Activated CD4-positive, alpha-beta T cell treated with anti-CD3 and anti-CD28 coated beads for 36 hours (primary cell): Measurements from ENCODE around the gene PIAS2. TPM values are rescaled to one million over a fixed set of nuclear protein-coding genes. Genes with fewer than 3 reads are reported as not detected.
A peak's percentile ranks its signal among the peaks of the same experiment; 100 is the strongest.
"Not testable (repeated sequence)": the region's sequence is repeated elsewhere in the genome, so short reads cannot be mapped to it uniquely, and the experiment has no call there.

ENCODE experiments used
- ATAC-seq: fragments of 200-7000 bp; cut with Tn5 transposase; one replicate; pipeline ENCODE4 v1.10.0; 2021; ENCODE audit warnings: mild to moderate bottlenecking, moderate library complexity
- CTCF ChIA-PET: fragments of 350-600 bp; sonication (Branson Sonifier 250); formaldehyde crosslinking; loops from one replicate; lab custom pipeline; 2021; ENCODE audit warnings: antibody characterized with exemption; lab: Charles Lee
- POLR2A ChIA-PET: fragments of 350-600 bp; sonication (Branson Sonifier 250); formaldehyde crosslinking; loops from one replicate; lab custom pipeline; 2021; ENCODE audit warnings: antibody characterized with exemption, inconsistent platforms; lab: Charles Lee
- DNase-seq: peaks from one replicate; pipeline ENCODE4 v3.0.0-alpha.2; 2020
- H3K27ac Mint-ChIP-seq: one replicate; pipeline ENCODE4 v1.8.0; 2021; ENCODE audit warnings: mixed read lengths
- H3K27me3 Mint-ChIP-seq: one replicate; pipeline ENCODE4 v1.8.0; 2021; ENCODE audit warnings: mixed read lengths
- H3K36me3 Mint-ChIP-seq: one replicate; pipeline ENCODE4 v1.8.0; 2021; ENCODE audit warnings: low read depth, mixed read lengths
- H3K4me1 Mint-ChIP-seq: one replicate; pipeline ENCODE4 v1.8.0; 2021; ENCODE audit warnings: mixed read lengths
- H3K4me3 Mint-ChIP-seq: one replicate; pipeline ENCODE4 v1.8.0; 2021; ENCODE audit warnings: mild to moderate bottlenecking, moderate library complexity, mixed read lengths
- H3K9me3 Mint-ChIP-seq: one replicate; pipeline ENCODE4 v1.8.0; 2021; ENCODE audit warnings: low read depth, mixed read lengths
- intact Hi-C, 2 experiments: fragments of 100-400 bp; cut with DNase I in 1 of 2; cut with micrococcal nuclease in 1 of 2; formaldehyde crosslinking; loops; one replicate each; pipeline versions ENCODE4 v1.14.2 to v1.15.1; 2022 to 2024; cut with DNase I, micrococcal nuclease
- total RNA-seq, 2 experiments: library from RNA; stranded (reverse); gene quantifications; one replicate each; pipeline ENCODE4 v1.2.3, GENCODE V29; 2021

Gene PIAS2
- total RNA-seq, 2 experiments from 2014 or later, result 27.1 to 28.2 TPM

DNA sequence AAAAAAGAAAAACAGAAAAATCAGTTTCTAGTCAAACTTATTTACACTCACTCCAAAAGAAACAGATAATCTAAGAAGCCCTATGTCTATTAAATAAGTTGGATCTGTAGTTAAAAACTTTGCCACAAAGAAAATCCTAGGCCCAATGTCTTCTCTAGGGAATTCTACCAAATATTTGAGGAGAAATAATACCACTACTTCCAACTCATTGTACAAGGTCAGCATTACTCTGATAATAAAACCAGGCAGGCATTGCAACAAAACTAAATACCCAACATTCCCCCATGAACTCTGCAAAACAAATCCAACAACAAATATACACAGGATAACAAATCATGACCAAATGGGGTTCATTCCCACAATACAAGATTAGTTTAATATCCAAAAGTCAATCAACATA, 86.7 kb downstream of the PIAS2 start:
- ChIA-PET POLR2A (no interaction called here), CTCF (interaction anchor here (0.7 kb wide), 1 partner anchor 34 kb away, joined by 3 read pairs; no protein-coding TSS in a partner anchor)
- H3K4me3 Mint-ChIP-seq, result no peak overlapping the region
- H3K27me3 Mint-ChIP-seq, result no peaks in the 10 kb centered on the region
- no peak for DNase-seq
- H3K4me1 Mint-ChIP-seq, result no peaks in the 10 kb centered on the region
- ATAC-seq, result no peak
- intact Hi-C loops, result no loop called here
- peaks cover 46% of the 10 kb centered on the region for H3K36me3 Mint-ChIP-seq
- H3K27ac Mint-ChIP-seq, result no peak overlapping the region
- H3K9me3 Mint-ChIP-seq, result no peaks in the 10 kb centered on the region

DNA sequence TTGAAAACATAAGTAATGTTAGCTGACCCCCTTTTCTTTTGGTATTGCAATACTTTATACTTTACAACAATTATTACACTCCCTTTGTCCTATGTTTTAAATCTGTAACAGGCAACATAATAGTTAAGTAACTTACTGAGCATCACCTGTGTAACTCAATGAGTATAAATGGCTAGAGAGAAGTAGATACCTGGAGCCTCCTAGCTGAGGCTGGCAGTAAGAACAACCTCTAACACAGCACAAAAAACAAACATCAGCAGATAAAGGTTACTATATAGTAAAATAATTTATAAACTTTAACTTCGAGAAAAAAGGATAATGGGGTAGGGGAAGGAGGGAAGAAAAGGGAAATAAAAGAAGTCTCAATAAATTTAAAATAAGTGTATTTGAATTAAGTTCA, 87.4 kb downstream of the PIAS2 start:
- CTCF ChIA-PET, result no interaction called here

DNA sequence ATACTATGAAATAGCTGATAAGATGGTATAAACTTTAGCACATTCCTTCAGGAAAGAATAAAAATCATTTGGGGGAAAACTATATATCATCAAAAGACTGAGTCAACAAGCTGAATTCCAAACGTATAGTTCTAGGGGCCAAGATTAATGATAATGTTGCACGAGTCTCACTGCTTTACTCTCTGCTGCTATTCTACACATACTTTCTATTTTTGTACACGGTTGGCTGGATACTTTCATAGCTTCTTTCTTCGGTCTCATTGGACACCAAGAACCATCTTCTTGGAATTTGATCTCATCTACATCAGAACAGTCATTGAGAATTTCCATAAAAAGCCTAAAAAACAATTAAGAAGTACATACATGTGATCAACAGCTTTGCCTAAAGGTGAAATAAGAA, 87.8 kb downstream of the PIAS2 start:
- Mint-ChIP-seq H3K36me3 (peaks cover 44% of the 10 kb centered on the region), H3K9me3 (no peaks in the 10 kb centered on the region), H3K27me3 (no peaks in the 10 kb centered on the region), H3K27ac (no peak overlapping the region), H3K4me1 (no peaks in the 10 kb centered on the region), H3K4me3 (no peak overlapping the region)
- no peak for DNase-seq
- ATAC-seq, result no peak
- intact Hi-C loops, result no loop called here
- ChIA-PET POLR2A (no interaction called here), CTCF (no interaction called here)

More for the DNA sequence above, 87.4 kb downstream of the PIAS2 start:
- Mint-ChIP-seq H3K36me3 (peaks cover 47% of the 10 kb centered on the region), H3K9me3 (no peaks in the 10 kb centered on the region), H3K27ac (no peak overlapping the region), H3K27me3 (no peaks in the 10 kb centered on the region), H3K4me1 (no peaks in the 10 kb centered on the region), H3K4me3 (no peak overlapping the region)
- no peak for ATAC-seq
- intact Hi-C loops, result no loop called here
- no peak for DNase-seq
- POLR2A ChIA-PET, result no interaction called here

DNA sequence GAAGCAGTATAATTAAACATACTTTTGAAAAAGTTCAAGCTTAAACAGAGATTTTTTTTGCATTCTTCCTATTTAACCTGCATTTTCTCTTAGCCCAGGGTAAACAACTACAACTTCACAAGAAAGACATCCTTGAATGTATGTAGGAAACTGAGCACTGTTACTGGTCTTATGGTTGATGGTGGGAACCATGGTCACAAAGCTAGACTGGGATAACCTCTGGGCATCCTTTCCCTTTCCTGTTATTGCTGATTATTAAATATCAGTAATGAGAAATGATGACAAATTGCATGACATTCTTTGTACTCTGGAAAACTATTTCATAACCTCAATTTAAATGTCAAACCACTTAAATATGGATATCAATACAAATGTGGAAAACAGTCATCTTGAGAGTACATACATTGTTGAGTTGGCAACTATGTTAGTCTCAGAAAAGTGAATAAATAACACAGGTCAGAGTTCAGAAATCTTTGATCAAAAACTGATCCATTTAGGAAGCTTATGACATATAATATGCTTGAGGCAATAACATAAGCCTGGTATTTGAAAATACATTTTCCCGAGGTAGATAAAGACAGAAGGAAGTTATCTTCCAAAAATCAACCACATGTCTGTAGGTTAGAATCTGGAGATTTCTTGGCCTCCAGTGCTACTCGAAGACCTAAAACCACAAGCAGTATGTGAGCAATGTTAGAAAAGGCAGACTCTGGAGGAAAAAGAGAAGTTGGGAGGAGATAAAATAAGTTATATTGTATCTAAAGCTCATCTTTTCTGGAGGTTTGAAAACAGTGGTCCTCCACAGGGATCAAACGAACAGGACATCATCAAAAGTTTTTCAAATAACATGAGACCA, 95.2 kb downstream of the PIAS2 start:
- Mint-ChIP-seq H3K27me3 (no peaks in the 10 kb centered on the region), H3K36me3 (peaks cover 26% of the 10 kb centered on the region), H3K4me1 (peaks cover 18% of the 10 kb centered on the region), H3K27ac (peak overlapping the region; percentile 63), H3K4me3 (no peak overlapping the region), H3K9me3 (no peaks in the 10 kb centered on the region)
- DNase-seq, result no peak
- intact Hi-C loops, result loop anchor here in 1 of 2 experiments (5.0 kb wide), 1 partner anchor 95 kb away; the partner anchor contains the start of genes KATNAL2 and PIAS2
- POLR2A ChIA-PET, result no interaction called here
- CTCF ChIA-PET, result no interaction called here
- ATAC-seq, result peak; percentile 75

DNA sequence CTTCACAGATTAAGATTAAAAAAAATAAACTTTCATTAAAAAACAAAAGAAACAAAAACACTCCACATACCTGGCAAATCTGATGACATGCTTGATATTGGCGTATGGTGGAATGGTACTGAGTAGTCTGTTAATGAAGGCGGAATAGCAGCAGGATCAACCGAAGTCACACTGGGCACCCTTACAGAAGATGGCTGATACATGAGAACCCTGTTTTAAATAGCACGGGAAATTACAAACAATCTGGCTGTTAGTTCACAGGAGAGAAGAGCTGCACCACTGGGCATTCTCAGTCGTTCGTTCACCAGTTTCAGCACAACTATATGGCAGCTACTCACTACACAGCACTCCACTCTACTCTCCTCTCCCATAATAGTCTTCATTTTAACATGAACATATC, 96.4 kb downstream of the PIAS2 start:
- ChIA-PET CTCF (no interaction called here), POLR2A (no interaction called here)
- H3K9me3 Mint-ChIP-seq, result no peaks in the 10 kb centered on the region
- intact Hi-C loops, result loop anchor here in 1 of 2 experiments (5.0 kb wide), 1 partner anchor 96 kb away; the partner anchor contains the start of genes KATNAL2 and PIAS2
- peaks cover 22% of the 10 kb centered on the region for H3K36me3 Mint-ChIP-seq
- H3K4me3 Mint-ChIP-seq, result no peak overlapping the region
- ATAC-seq (no peak), DNase-seq (no peak)
- no peaks in the 10 kb centered on the region for H3K27me3 Mint-ChIP-seq
- H3K4me1 Mint-ChIP-seq, result peaks cover 18% of the 10 kb centered on the region
- H3K27ac Mint-ChIP-seq, result no peak overlapping the region

DNA sequence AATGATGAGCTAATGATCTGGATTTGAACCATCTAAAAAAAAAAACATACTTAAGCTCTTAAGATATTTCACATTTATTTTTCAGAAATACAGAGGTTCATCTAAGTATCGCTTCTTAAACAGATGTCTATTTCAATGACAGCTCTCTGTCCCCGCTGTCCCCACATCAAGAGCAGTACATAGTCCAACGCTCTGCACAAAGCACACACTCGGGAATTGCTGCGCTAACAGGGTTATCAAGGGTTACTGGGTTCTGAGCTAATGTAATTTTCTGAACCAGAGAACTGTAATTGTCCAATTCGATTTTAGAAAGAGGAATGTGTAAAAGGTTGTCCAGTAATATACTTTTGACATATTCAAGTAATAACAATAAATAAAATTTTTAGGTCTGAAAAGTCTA, 101.6 kb downstream of the PIAS2 start:
- peaks cover 2% of the 10 kb centered on the region for H3K36me3 Mint-ChIP-seq
- POLR2A ChIA-PET, result interaction anchor here (0.7 kb wide), 1 partner anchor 100 kb away, joined by 3 read pairs; no protein-coding TSS in a partner anchor
- CTCF ChIA-PET, result interaction anchor here (0.9 to 1.2 kb wide), 2 partner anchors 10 to 29 kb away, joined by 3 to 5 read pairs; no protein-coding TSS in a partner anchor
- intact Hi-C loops, result no loop called here
- no peaks in the 10 kb centered on the region for H3K9me3 Mint-ChIP-seq
- no peak overlapping the region for H3K27ac Mint-ChIP-seq
- DNase-seq (no peak), ATAC-seq (no peak)
- H3K4me3 Mint-ChIP-seq, result no peak overlapping the region
- no peaks in the 10 kb centered on the region for H3K4me1 Mint-ChIP-seq
- H3K27me3 Mint-ChIP-seq, result no peaks in the 10 kb centered on the region

DNA sequence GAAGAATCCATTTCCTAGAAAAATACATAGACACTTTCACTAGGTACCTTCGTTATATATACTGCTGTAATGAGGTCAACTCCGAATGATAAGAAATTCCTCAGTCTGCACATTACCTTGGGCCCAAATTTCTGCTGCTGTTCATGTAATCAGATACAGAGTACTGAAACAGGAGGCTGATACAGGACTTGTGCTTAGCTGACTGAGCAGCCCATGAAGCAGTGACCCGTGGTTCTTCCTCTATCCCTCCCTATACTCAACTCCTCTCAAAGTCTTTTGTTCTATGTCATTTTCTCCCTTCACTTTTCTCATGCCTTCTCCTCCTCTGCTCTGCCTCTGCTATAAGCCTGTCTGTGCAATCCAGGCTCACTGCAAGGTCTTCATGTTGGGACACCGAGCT, 102.9 kb downstream of the PIAS2 start:
- Mint-ChIP-seq H3K27me3 (no peaks in the 10 kb centered on the region), H3K9me3 (no peaks in the 10 kb centered on the region), H3K36me3 (peaks cover 2% of the 10 kb centered on the region), H3K4me3 (no peak overlapping the region), H3K27ac (no peak overlapping the region), H3K4me1 (no peaks in the 10 kb centered on the region)
- ChIA-PET POLR2A (interaction anchor here (0.6 kb wide), 1 partner anchor 902 kb away, joined by 4 read pairs; no protein-coding TSS in a partner anchor), CTCF (interaction anchor here (0.9 kb wide), 1 partner anchor 28 kb away, joined by 3 read pairs; no protein-coding TSS in a partner anchor)
- DNase-seq (no peak), ATAC-seq (no peak)
- intact Hi-C loops, result no loop called here

DNA sequence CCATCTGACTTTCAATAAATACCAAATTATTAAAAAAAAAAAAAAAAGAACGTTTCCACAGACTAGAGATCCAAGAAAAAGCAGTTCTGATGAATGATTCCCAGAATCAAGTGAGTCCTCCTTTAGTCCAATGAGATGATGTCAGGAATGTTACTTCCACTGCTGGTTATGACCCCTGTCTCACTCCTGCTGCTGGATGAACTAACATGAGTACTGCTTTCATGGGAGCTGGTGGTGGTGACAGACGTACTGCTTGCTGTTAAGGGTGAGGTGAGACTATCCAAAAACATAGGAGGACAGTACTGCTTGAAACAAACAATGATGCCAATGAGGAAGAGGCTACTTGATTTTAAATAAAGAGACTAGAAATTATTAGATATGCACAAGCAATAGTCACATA, 105.0 kb downstream of the PIAS2 start:
- Mint-ChIP-seq H3K36me3 (peaks cover 10% of the 10 kb centered on the region), H3K27me3 (no peaks in the 10 kb centered on the region), H3K27ac (no peak overlapping the region), H3K4me1 (no peaks in the 10 kb centered on the region), H3K9me3 (no peaks in the 10 kb centered on the region), H3K4me3 (no peak overlapping the region)
- ChIA-PET CTCF (no interaction called here), POLR2A (no interaction called here)
- DNase-seq (no peak), ATAC-seq (no peak)
- intact Hi-C loops, result no loop called here

DNA sequence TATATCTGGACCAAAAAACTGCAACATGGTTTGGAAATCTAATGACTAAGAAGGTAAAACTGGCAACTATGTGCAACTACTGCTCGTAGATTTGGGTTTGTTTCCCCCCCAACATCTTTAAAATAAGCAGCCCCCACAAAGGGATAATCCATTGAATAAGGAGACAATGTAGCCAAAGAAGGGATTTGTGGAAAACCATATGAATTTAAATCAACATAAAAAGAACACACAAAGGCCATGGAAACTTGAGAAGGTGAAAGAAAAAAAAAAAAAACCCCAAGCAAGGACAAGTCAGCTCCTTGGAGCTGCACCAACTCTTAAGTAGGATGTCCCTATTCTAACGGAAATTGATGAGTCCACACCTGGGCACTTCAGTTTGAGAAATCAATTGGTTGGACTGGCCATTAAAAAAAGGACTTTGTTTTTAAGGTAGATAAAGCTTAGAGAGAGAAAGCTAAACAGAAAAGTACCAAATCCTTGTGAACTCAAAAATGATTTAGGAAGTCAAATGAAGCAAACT, 106.8 kb downstream of the PIAS2 start:
- H3K4me1 Mint-ChIP-seq, result no peaks in the 10 kb centered on the region
- intact Hi-C loops, result no loop called here
- ChIA-PET CTCF (no interaction called here), POLR2A (no interaction called here)
- H3K36me3 Mint-ChIP-seq, result peaks cover 10% of the 10 kb centered on the region
- no peaks in the 10 kb centered on the region for H3K9me3 Mint-ChIP-seq
- no peak overlapping the region for H3K4me3 Mint-ChIP-seq
- DNase-seq (no peak), ATAC-seq (no peak)
- no peaks in the 10 kb centered on the region for H3K27me3 Mint-ChIP-seq
- H3K27ac Mint-ChIP-seq, result no peak overlapping the region

DNA sequence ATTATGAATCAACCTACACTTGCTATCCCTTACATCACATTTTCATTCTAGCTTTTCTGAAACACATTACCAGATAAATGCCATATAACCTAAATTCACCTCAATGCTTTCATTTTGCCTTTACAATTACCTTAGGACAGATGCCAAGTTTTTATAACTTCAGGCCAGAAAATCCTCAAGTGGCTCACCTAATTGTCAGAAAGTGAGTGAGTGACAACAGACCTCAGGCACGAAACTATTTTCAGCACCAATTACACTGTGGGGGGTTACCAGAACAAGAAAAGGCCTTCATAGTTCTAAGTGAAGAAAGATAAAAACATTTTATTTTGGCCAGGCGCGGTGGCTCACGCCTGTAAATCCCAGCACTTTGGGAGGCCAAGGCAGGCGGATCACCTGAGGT, 108.2 kb downstream of the PIAS2 start:
- CTCF ChIA-PET, result no interaction called here
- ATAC-seq, result no peak

DNA sequence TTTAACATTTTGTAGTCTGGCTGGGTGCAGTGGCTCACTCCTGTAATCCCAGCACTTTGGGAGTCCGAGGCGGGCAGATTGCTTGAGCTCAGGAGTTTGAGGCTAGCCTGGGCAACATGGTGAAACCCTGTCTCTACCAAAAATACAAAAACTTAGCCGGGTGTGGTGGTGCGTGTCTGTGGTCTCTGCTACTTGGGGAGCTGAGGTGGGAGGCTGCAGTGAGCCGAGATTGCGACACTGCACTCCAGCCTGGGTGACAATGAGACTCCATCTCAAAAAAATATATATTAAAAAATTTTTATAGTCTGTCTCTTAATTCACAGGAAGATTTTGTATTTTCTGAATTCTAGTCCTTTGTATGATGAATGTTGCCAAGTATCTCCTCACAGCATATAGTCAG, 121.4 kb downstream of the PIAS2 start:
- H3K9me3 Mint-ChIP-seq, H3K27ac Mint-ChIP-seq, H3K36me3 Mint-ChIP-seq, H3K27me3 Mint-ChIP-seq, DNase-seq, H3K4me1 Mint-ChIP-seq, ATAC-seq, POLR2A ChIA-PET, CTCF ChIA-PET, intact Hi-C loops, H3K4me3 Mint-ChIP-seq: not testable (repeated sequence)

More for the DNA sequence above, 108.2 kb downstream of the PIAS2 start:
- POLR2A ChIA-PET, result no interaction called here
- H3K4me1 Mint-ChIP-seq, result no peaks in the 10 kb centered on the region
- intact Hi-C loops, result no loop called here
- peaks cover 10% of the 10 kb centered on the region for H3K36me3 Mint-ChIP-seq
- H3K4me3 Mint-ChIP-seq, result no peak overlapping the region
- no peaks in the 10 kb centered on the region for H3K27me3 Mint-ChIP-seq
- H3K27ac Mint-ChIP-seq, result no peak overlapping the region
- peaks cover 6% of the 10 kb centered on the region for H3K9me3 Mint-ChIP-seq
- DNase-seq, result no peak

DNA sequence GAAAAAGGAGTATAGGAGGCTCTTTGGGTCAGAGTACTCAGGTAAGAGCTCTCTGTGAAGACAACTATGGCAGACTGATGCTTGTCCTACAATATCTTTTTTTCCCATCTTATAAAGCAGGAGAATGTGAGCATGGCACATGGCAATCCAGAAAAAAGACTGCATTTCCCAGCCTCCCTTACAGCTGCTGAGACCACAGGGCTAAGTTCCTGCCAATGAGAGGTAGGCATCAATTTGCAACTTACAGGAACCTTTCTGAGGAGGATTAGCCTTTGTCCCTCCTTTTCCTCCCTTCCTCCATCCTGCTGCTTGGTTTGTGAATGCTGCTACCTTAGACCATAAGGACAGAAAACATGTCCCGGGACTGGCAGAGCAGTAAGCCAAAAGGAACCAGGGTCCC, 122.7 kb downstream of the PIAS2 start:
- H3K36me3 Mint-ChIP-seq, result peaks cover 3% of the 10 kb centered on the region
- H3K4me1 Mint-ChIP-seq, result no peaks in the 10 kb centered on the region
- intact Hi-C loops, result no loop called here
- no peak overlapping the region for H3K4me3 Mint-ChIP-seq
- DNase-seq (no peak), ATAC-seq (no peak)
- ChIA-PET POLR2A (no interaction called here), CTCF (no interaction called here)
- no peaks in the 10 kb centered on the region for H3K9me3 Mint-ChIP-seq
- no peak overlapping the region for H3K27ac Mint-ChIP-seq
- H3K27me3 Mint-ChIP-seq, result no peaks in the 10 kb centered on the region
